DND-41 (cell line): ENCODE results near the gene PPM1J.

Experiments
- ATAC-seq: fragments of 200-7000 bp; cut with Tn5 transposase; 3 replicates; pipeline ENCODE4 v1.9.1; 2021; ENCODE audit warnings: low read depth; ENCODE audit not compliant: insufficient read depth
- DNase-seq: peaks from one replicate; pipeline ENCODE4 v3.0.0-alpha.2; 2020
- H2AFZ ChIP-seq: 2 replicates; pipeline ENCODE4 v1.6.0; 2012; ENCODE audit warnings: low read depth, low read length
- H3K27ac ChIP-seq: 2 replicates; pipeline ENCODE4 v1.5.1; 2012; ENCODE audit warnings: low read length, inconsistent platforms
- H3K27me3 ChIP-seq: fragments of 200-600 bp; sonication (generic); 2 replicates; pipeline ENCODE4 v1.6.0; 2012; ENCODE audit warnings: low read length, mild to moderate bottlenecking, inconsistent platforms; ENCODE audit not compliant: insufficient read depth, poor library complexity
- H3K36me3 ChIP-seq: 2 replicates; pipeline ENCODE4 v1.5.1; 2012; ENCODE audit warnings: low read length, inconsistent platforms; ENCODE audit not compliant: insufficient read depth
- H3K4me1 ChIP-seq: 2 replicates; pipeline ENCODE4 v1.5.1; 2012; ENCODE audit warnings: mild to moderate bottlenecking, low read length; ENCODE audit not compliant: insufficient read depth
- H3K4me2 ChIP-seq: 2 replicates; pipeline ENCODE4 v1.6.0; 2012; ENCODE audit warnings: mild to moderate bottlenecking, moderate library complexity, low read length, inconsistent platforms; ENCODE audit not compliant: insufficient read depth
- H3K4me3 ChIP-seq, 2 experiments: fragments of 200-600 bp in 1 of 2; shearing (Covaris generic) in 1 of 2; 2 replicates each; pipeline ENCODE4 v1.5.1; 2012 to 2016; ENCODE audit warnings: inconsistent platforms in 2 of 2, low read length in 2 of 2, mild to moderate bottlenecking in 2 of 2, low read depth in 1 of 2, moderate library complexity in 1 of 2
- H3K79me2 ChIP-seq: 2 replicates; pipeline ENCODE4 v1.6.0; 2012; ENCODE audit warnings: low read length, inconsistent platforms; ENCODE audit not compliant: insufficient read depth
- H3K9ac ChIP-seq: 2 replicates; pipeline ENCODE4 v1.6.0; 2012; ENCODE audit warnings: low read depth, mild to moderate bottlenecking, inconsistent platforms, low read length, moderate library complexity
- H3K9me3 ChIP-seq: 2 replicates; pipeline ENCODE4 v1.5.1; 2012; ENCODE audit warnings: low read length, moderate library complexity, mild to moderate bottlenecking, inconsistent platforms; ENCODE audit not compliant: insufficient read depth, severe bottlenecking
- H4K20me1 ChIP-seq: 2 replicates; pipeline ENCODE4 v1.6.0; 2012; ENCODE audit warnings: low read length; ENCODE audit not compliant: insufficient read depth
- EZH2 ChIP-seq: IDR thresholded peaks from 3 replicates; pipeline ENCODE4 v1.6.1; 2012; ENCODE audit warnings: borderline replicate concordance, low read depth, mild to moderate bottlenecking, moderate library complexity, low read length, inconsistent platforms; ENCODE audit not compliant: severe bottlenecking
- TF ChIP-seq, protein P1 (sequence below): IDR thresholded peaks from 2 replicates; pipeline ENCODE4 v1.5.1; 2012; ENCODE audit warnings: borderline replicate concordance, low read length, moderate library complexity, mild to moderate bottlenecking; ENCODE audit not compliant: poor library complexity, severe bottlenecking; ENCODE audit errors: extremely low read depth

PPM1J gene

GRCh38 chr1:112714313-112715263, 544 bp downstream of the PPM1J start:
- Histone ChIP-seq H3K4me2 (peak overlapping the region; percentile 100), H3K27ac (no peak overlapping the region), H3K9me3 (no peaks in the 10 kb centered on the region), H3K79me2 (no peaks in the 10 kb centered on the region), H3K4me3 (peak overlapping the region in 1 of 2 experiments; percentile 80; a peak in 3 of 4 replicates), H4K20me1 (no peaks in the 10 kb centered on the region; the same call in 1 of the 2 replicates), H3K36me3 (no peaks in the 10 kb centered on the region), H3K4me1 (peaks cover 29% of the 10 kb centered on the region), H2AFZ (peak overlapping the region; percentile 62; the same call in 1 of the 2 replicates), H3K9ac (peak overlapping the region; percentile 49), H3K27me3 (peaks cover 10% of the 10 kb centered on the region)
- ATAC-seq, result no peak
- DNase-seq, result no peak
- no peak for TF ChIP-seq EZH2
- TF ChIP-seq, protein P1, sequence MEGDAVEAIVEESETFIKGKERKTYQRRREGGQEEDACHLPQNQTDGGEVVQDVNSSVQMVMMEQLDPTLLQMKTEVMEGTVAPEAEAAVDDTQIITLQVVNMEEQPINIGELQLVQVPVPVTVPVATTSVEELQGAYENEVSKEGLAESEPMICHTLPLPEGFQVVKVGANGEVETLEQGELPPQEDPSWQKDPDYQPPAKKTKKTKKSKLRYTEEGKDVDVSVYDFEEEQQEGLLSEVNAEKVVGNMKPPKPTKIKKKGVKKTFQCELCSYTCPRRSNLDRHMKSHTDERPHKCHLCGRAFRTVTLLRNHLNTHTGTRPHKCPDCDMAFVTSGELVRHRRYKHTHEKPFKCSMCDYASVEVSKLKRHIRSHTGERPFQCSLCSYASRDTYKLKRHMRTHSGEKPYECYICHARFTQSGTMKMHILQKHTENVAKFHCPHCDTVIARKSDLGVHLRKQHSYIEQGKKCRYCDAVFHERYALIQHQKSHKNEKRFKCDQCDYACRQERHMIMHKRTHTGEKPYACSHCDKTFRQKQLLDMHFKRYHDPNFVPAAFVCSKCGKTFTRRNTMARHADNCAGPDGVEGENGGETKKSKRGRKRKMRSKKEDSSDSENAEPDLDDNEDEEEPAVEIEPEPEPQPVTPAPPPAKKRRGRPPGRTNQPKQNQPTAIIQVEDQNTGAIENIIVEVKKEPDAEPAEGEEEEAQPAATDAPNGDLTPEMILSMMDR, result no peak

GRCh38 chr1:112713466-112714312, 1.4 kb downstream of the PPM1J start:
- Histone ChIP-seq H3K79me2 (no peaks in the 10 kb centered on the region), H3K27me3 (peaks cover 2% of the 10 kb centered on the region), H3K9me3 (no peaks in the 10 kb centered on the region), H3K4me1 (peaks cover 24% of the 10 kb centered on the region), H3K4me2 (no peak overlapping the region), H3K36me3 (no peaks in the 10 kb centered on the region), H3K4me3 (no peak overlapping the region), H2AFZ (no peak overlapping the region), H3K27ac (no peak overlapping the region), H4K20me1 (no peaks in the 10 kb centered on the region; the same call in 1 of the 2 replicates), H3K9ac (no peak overlapping the region)
- DNase-seq, result no peak
- TF ChIP-seq EZH2, result no peak
- TF ChIP-seq, protein P1, result no peak
- ATAC-seq, result no peak

- ATAC-seq (no peak), DNase-seq (no peak)
- H2AFZ ChIP-seq, result no peak overlapping the region
- H4K20me1 ChIP-seq, result no peaks in the 10 kb centered on the region; the same call in 1 of the 2 replicates
- no peak overlapping the region for H3K4me2 ChIP-seq
- no peaks in the 10 kb centered on the region for H3K36me3 ChIP-seq
- no peak overlapping the region for H3K4me3 ChIP-seq
- H3K79me2 ChIP-seq, result no peaks in the 10 kb centered on the region
- TF ChIP-seq, protein P1, result no peak
- TF ChIP-seq EZH2, result no peak
- H3K9me3 ChIP-seq, result no peaks in the 10 kb centered on the region
- no peak overlapping the region for H3K27ac ChIP-seq
- H3K27me3 ChIP-seq, result peaks cover 5% of the 10 kb centered on the region
- peaks cover 21% of the 10 kb centered on the region for H3K4me1 ChIP-seq
- no peak overlapping the region for H3K9ac ChIP-seq
Measured at GRCh38 chr1:112712701-112713128, 2.4 kb downstream of the PPM1J start.
